ENCODE results near the gene ARL2.

GRCh38 chr11:64969209-64969608, 44.8 kb upstream of the ARL2 start:
- no peak for TF ChIP-seq TCF7L2 (IDR thresholded peaks at IDR 0.05; ENCODE audit: borderline replicate concordance, low read depth, low read length)
- no peak for TF ChIP-seq SETDB1 (IDR thresholded peaks at IDR 0.05; ENCODE audit: insufficient read length, low read length)
- no peak for TF ChIP-seq ZNF274 (IDR thresholded peaks at IDR 0.05; ENCODE audit: low read length)
- no peak for TF ChIP-seq ZNF274 (tag by site-specific recombination; IDR thresholded peaks at IDR 0.05; ENCODE audit: borderline replicate concordance)
- no peak for TF ChIP-seq ZSCAN5A (tag by site-specific recombination; IDR thresholded peaks at IDR 0.05)
- TF ChIP-seq ZNF449 (tag by site-specific recombination; IDR thresholded peaks at IDR 0.05): no peak
- TF ChIP-seq, protein P1, sequence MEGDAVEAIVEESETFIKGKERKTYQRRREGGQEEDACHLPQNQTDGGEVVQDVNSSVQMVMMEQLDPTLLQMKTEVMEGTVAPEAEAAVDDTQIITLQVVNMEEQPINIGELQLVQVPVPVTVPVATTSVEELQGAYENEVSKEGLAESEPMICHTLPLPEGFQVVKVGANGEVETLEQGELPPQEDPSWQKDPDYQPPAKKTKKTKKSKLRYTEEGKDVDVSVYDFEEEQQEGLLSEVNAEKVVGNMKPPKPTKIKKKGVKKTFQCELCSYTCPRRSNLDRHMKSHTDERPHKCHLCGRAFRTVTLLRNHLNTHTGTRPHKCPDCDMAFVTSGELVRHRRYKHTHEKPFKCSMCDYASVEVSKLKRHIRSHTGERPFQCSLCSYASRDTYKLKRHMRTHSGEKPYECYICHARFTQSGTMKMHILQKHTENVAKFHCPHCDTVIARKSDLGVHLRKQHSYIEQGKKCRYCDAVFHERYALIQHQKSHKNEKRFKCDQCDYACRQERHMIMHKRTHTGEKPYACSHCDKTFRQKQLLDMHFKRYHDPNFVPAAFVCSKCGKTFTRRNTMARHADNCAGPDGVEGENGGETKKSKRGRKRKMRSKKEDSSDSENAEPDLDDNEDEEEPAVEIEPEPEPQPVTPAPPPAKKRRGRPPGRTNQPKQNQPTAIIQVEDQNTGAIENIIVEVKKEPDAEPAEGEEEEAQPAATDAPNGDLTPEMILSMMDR (tag by site-specific recombination; IDR thresholded peaks at IDR 0.05): no peak
- TF ChIP-seq ZNF76 (tag by site-specific recombination; IDR thresholded peaks at IDR 0.05; ENCODE audit: borderline replicate concordance, low read depth): no peak
- TF ChIP-seq ZFHX2 (tag by site-specific recombination; conservative IDR thresholded peaks at IDR 0.05): no peak
- TF ChIP-seq ZSCAN16 (tag by site-specific recombination; IDR thresholded peaks at IDR 0.05): no peak
- no peak for TF ChIP-seq ZNF391 (tag by site-specific recombination; IDR thresholded peaks at IDR 0.05; ENCODE audit: borderline replicate concordance, low read depth)
- TF ChIP-seq, protein P2, sequence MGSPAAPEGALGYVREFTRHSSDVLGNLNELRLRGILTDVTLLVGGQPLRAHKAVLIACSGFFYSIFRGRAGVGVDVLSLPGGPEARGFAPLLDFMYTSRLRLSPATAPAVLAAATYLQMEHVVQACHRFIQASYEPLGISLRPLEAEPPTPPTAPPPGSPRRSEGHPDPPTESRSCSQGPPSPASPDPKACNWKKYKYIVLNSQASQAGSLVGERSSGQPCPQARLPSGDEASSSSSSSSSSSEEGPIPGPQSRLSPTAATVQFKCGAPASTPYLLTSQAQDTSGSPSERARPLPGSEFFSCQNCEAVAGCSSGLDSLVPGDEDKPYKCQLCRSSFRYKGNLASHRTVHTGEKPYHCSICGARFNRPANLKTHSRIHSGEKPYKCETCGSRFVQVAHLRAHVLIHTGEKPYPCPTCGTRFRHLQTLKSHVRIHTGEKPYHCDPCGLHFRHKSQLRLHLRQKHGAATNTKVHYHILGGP (tag by site-specific recombination; IDR thresholded peaks at IDR 0.05): no peak
- no peak for TF ChIP-seq ZNF544 (tag by site-specific recombination; IDR thresholded peaks at IDR 0.05)
